Cardiac fibroblast (primary cell): ENCODE data around the gene GNS.
"Not testable (repeated sequence)": the region's sequence is repeated elsewhere in the genome, so short reads cannot be mapped to it uniquely, and the experiment has no call there.

ENCODE experiments used
- DNase-seq, 2 donors: peaks; one replicate each; pipeline versions ENCODE4 v3.0.0 to v3.0.0-alpha.2; 2010; ENCODE audit warnings: low read depth in 2 of 2
- H3K4me3 ChIP-seq, 2 donors: replicated peaks in 1 of 2; 1 replicate in 1 of 2; 2 replicates in 1 of 2; pipeline ENCODE4 v1.5.1; 2011; ENCODE audit warnings: low read depth in 2 of 2, low read length in 2 of 2, mild to moderate bottlenecking in 2 of 2, moderate library complexity in 1 of 2
- CTCF ChIP-seq: IDR thresholded peaks from one replicate; pipeline ENCODE4 v1.5.1; 2011; ENCODE audit warnings: low read depth, mild to moderate bottlenecking, low read length, inconsistent platforms

Gene GNS

DNA sequence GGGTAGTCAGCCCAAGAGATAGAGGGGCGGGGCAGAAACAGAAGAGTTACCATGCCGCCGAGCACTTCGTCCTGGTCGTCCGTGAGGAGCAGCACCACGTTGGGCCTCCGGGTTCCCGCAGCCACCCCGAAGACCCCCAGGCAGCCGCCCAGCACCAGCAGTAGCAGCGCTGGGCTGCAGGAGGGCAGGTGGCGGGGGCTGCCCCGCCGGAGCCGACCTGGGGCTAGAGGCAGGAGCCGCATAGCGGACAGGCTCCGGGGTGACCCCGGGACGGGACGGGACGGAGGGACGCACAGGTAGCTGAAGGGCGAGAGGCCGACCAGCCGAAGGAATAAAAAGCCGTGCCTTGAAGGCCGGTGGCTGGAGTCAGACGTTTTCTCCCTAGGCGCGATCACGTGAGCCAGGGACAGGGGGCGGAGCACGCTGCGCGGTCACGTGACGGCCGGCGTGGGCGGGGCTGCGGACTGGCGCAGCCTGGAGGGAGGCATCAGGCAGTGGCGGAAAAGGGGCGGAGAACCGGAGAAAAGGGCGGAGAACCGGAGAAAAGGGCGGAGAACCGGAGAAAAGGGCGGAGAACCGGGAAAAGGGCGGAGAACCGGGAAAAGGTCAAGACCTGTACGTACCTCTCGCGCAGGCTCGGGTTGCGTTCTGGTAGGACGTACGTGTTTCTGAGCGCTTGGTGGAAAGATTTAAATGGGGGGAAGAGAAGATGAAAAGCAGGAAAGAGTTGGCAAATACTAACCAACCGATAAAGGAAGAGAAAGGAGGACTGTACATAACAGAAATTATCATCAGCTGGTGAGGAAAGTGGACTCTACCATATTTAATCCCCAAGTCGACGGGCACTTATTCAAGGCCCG is at the start of gene GNS:
Gene GNS, minus strand, starts transcription at position 372 of the 860 bp plus-strand sequence. Its CDS starts 130 bp downstream, at position 242.
- H3K4me3 ChIP-seq: peak within 1 kb of the TSS; percentile 90 to 99
- DNase-seq: peak; percentile 93 to 97
- TF ChIP-seq CTCF: no peak

GRCh38 chr12:64808110-64808509 is 48.9 kb upstream of the GNS start:
- DNase-seq: no peak
- no peak for TF ChIP-seq CTCF
- no peak overlapping the region for H3K4me3 ChIP-seq

DNA sequence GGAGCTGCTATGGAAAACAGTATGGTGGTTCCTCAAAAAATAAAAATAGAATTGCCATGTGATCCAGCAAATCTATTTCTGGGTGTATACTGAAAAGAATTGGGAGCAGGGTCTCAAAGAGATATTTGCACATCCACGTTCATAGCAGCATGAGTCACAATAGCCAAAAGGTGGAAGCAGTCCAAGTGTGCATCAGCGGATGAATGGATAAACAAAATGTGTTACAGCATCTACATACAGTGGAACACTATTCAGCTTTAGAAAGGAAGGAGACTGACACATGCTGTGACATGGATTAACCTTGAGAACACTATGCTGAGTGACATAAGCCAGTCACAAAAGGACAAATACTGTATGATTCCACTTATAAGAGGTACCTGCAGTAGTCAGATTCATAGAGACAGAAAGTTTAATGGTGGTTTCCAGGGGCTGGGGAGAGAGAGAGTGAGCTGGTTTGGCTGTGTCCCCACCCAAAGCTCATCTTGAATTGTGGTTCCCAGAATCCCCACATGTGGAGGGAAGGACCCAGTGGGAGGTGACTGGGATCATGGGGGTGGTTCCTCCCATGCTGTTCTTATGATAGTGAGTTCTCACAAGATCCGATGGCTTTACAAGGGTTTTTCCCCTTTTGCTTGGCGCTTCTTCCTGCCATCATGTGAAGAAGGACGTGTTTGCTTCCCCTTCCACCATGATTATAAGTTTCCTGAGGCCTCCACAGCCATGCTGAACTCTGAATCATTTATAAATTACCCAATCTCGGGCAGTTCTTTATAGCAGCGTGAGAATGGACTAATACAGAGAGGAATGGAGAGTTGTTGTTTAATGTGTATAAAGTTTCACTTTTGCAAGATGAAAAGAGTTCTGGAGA is 47.6 kb upstream of the GNS start:
- TF ChIP-seq CTCF: no peak

GRCh38 chr12:64806173-64806572 is 47.0 kb upstream of the GNS start:
- no peak for TF ChIP-seq CTCF
- no peak overlapping the region for H3K4me3 ChIP-seq
- no peak for DNase-seq

More for the DNA sequence above, 47.6 kb upstream of the GNS start:
- no peak overlapping the region for H3K4me3 ChIP-seq
- peak; percentile 37 to 74 for DNase-seq

- peak; percentile 87 for TF ChIP-seq CTCF
- DNase-seq: peak; percentile 43 to 49
- H3K4me3 ChIP-seq: not testable (repeated sequence)
Observed at GRCh38 chr12:64802180-64802775, 43.1 kb upstream of the GNS start.

DNA sequence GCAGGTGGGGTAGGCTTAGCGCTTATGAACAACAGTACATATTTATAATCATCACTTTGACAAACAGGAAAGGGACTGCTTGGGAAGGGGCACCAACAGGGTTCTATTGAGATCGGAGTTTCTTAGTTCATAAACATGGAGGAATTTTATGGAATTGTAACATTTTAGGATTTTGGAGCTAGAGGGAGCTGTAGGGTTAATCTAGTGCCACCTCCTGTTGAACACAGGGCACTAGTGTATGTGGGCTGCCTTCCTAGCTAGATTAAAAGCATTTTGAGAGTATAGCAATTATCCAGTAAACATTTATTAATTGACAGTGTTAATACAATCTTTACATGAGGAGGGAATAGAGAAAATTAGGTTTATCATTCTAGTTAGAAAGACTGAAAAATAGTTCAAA is 42.2 kb upstream of the GNS start:
- H3K4me3 ChIP-seq: no peak overlapping the region
- DNase-seq: no peak
- TF ChIP-seq CTCF: peak; percentile 20
